Measurements from ENCODE around the gene NT5DC1.

The NT5DC1 gene

GRCh38 chr6:116201538-116201937, 100.9 kb downstream of the NT5DC1 start:
- DNase-seq: no peak

- DNase-seq: no peak
Observed at GRCh38 chr6:116205281-116205680, 104.6 kb downstream of the NT5DC1 start.

- no peak for DNase-seq
Observed at GRCh38 chr6:116206231-116206903, 105.7 kb downstream of the NT5DC1 start.

GRCh38 chr6:116208056-116208785, 107.6 kb downstream of the NT5DC1 start:
- DNase-seq: no peak

GRCh38 chr6:116210316-116210715, 109.7 kb downstream of the NT5DC1 start:
- no peak for DNase-seq

- peak; percentile 69 for DNase-seq
Observed at GRCh38 chr6:116210750-116211425, 110.2 kb downstream of the NT5DC1 start.

GRCh38 chr6:116214681-116215080, 114.0 kb downstream of the NT5DC1 start:
- no peak for DNase-seq

GRCh38 chr6:116215414-116215813, 114.8 kb downstream of the NT5DC1 start:
- DNase-seq: no peak

- DNase-seq: no peak
Observed at GRCh38 chr6:116217069-116217468, 116.4 kb downstream of the NT5DC1 start.

GRCh38 chr6:116218172-116218633, 117.5 kb downstream of the NT5DC1 start:
- DNase-seq: no peak

- no peak for DNase-seq
Observed at GRCh38 chr6:116218866-116219265, 118.2 kb downstream of the NT5DC1 start.

GRCh38 chr6:116221067-116221466, 120.4 kb downstream of the NT5DC1 start:
- no peak for DNase-seq

- DNase-seq: no peak
Observed at GRCh38 chr6:116221911-116222310, 121.3 kb downstream of the NT5DC1 start.

GRCh38 chr6:116223355-116223754, 122.7 kb downstream of the NT5DC1 start:
- no peak for DNase-seq

GRCh38 chr6:116229287-116229913, 128.7 kb downstream of the NT5DC1 start:
- DNase-seq: peak; percentile 91

GRCh38 chr6:116234689-116235088, 134.0 kb downstream of the NT5DC1 start:
- DNase-seq: no peak

GRCh38 chr6:116238083-116238482, 137.4 kb downstream of the NT5DC1 start:
- DNase-seq: no peak

- no peak for DNase-seq
Observed at GRCh38 chr6:116239256-116239655, 138.6 kb downstream of the NT5DC1 start.

- no peak for DNase-seq
Observed at GRCh38 chr6:116239856-116240255, 139.2 kb downstream of the NT5DC1 start.

GRCh38 chr6:116244284-116244683, 143.6 kb downstream of the NT5DC1 start:
- no peak for DNase-seq

- DNase-seq: no peak
Observed at GRCh38 chr6:116246089-116246488, 145.4 kb downstream of the NT5DC1 start.

GRCh38 chr6:116247285-116247684, 146.6 kb downstream of the NT5DC1 start:
- DNase-seq: no peak

- no peak for DNase-seq
Observed at GRCh38 chr6:116248577-116248976, 147.9 kb downstream of the NT5DC1 start.

Measured in islet precursor cell (in vitro differentiated cells).